IMR-90 (cell line): ENCODE data around the gene EID3. TPM values are rescaled to one million over a fixed set of nuclear protein-coding genes. Genes with fewer than 3 reads are reported as not detected.
A peak's percentile ranks its signal among the peaks of the same experiment; 100 is the strongest.

Source experiments
- ATAC-seq: fragments of 200-7000 bp; cut with Tn5 transposase; 2 replicates; pipeline ENCODE4 v1.9.1; 2020; ENCODE audit warnings: low read depth, mild to moderate bottlenecking, moderate library complexity
- BruUV-seq: library from RNA; stranded (reverse); fragments of 400-500 nt; replicated peaks from 2 replicates; lab custom pipeline; 2021; lab: Mats Ljungman, UMichigan
- CTCF ChIA-PET: fragments of 300-600 bp; formaldehyde crosslinking; extraction: SDS; loops from one replicate; lab custom pipeline; 2021; ENCODE audit warnings: antibody characterized with exemption; lab: Yijun Ruan, JAX
- POLR2A ChIA-PET: fragments of 300-600 bp; sonication (Branson Sonifier 250); formaldehyde crosslinking; loops from one replicate; lab custom pipeline; 2022; ENCODE audit warnings: antibody characterized with exemption; ENCODE audit not compliant: unreplicated experiment; lab: Charles Lee
- DNase-seq: peaks from one replicate; pipeline ENCODE4 v3.0.0; 2013
- H2AFZ ChIP-seq: replicated peaks from 2 replicates; pipeline ENCODE3; 2013; ENCODE audit warnings: low read length, mild to moderate bottlenecking; ENCODE audit not compliant: poor library complexity
- H2AK5ac ChIP-seq: 2 replicates; pipeline ENCODE4 v1.6.1; 2013; ENCODE audit warnings: low read depth, low read length, inconsistent platforms
- H2AK9ac ChIP-seq: replicated peaks from 2 replicates; pipeline ENCODE3; 2013; ENCODE audit warnings: mild to moderate bottlenecking, low read depth, low read length, moderate library complexity; ENCODE audit not compliant: poor library complexity
- H2BK120ac ChIP-seq: 2 replicates; pipeline ENCODE4 v1.6.1; 2013; ENCODE audit warnings: low read depth, low read length, inconsistent platforms
- H2BK15ac ChIP-seq: 3 replicates; pipeline ENCODE4 v1.6.1; 2013; ENCODE audit warnings: low read depth, low read length, inconsistent platforms
- H2BK20ac ChIP-seq: 2 replicates; pipeline ENCODE4 v1.6.1; 2013; ENCODE audit warnings: low read depth, mild to moderate bottlenecking, inconsistent platforms, low read length, moderate library complexity
- H2BK5ac ChIP-seq: 2 replicates; pipeline ENCODE4 v1.6.1; 2013; ENCODE audit warnings: mild to moderate bottlenecking, low read depth, low read length, inconsistent platforms; ENCODE audit not compliant: poor library complexity, severe bottlenecking
- H3K14ac ChIP-seq: replicated peaks from 2 replicates; pipeline ENCODE4 v1.6.1; 2013; ENCODE audit warnings: low read depth, low read length, inconsistent platforms
- H3K18ac ChIP-seq: 2 replicates; pipeline ENCODE4 v1.6.1; 2013; ENCODE audit warnings: low read depth, low read length, control low read depth
- H3K23ac ChIP-seq: 2 replicates; pipeline ENCODE4 v1.6.1; 2013; ENCODE audit warnings: low read depth, low read length, inconsistent platforms
- H3K27ac ChIP-seq: 2 replicates; pipeline ENCODE4 v1.5.1; 2013; ENCODE audit warnings: mild to moderate bottlenecking, control low read depth, low read length; ENCODE audit not compliant: insufficient read depth
- H3K27me3 ChIP-seq: 2 replicates; pipeline ENCODE4 v1.6.1; 2013; ENCODE audit warnings: low read length; ENCODE audit not compliant: control insufficient read depth, insufficient read depth
- H3K36me3 ChIP-seq: 2 replicates; pipeline ENCODE4 v1.6.1; 2013; ENCODE audit warnings: low read length, mixed read lengths; ENCODE audit not compliant: control insufficient read depth, insufficient read depth
- H3K4ac ChIP-seq: 2 replicates; pipeline ENCODE4 v1.6.1; 2013; ENCODE audit warnings: low read depth, low read length, inconsistent platforms
- H3K4me1 ChIP-seq: 2 replicates; pipeline ENCODE4 v1.6.1; 2013; ENCODE audit warnings: low read length, mixed read lengths; ENCODE audit not compliant: control insufficient read depth, insufficient read depth
- H3K4me2 ChIP-seq: 2 replicates; pipeline ENCODE4 v1.6.1; 2013; ENCODE audit warnings: low read depth, mild to moderate bottlenecking, control low read depth, low read length, moderate library complexity
- H3K4me3 ChIP-seq: 2 replicates; pipeline ENCODE4 v1.5.1; 2013; ENCODE audit warnings: low read depth, mild to moderate bottlenecking, control low read depth, low read length, moderate library complexity; ENCODE audit not compliant: insufficient read depth
- H3K56ac ChIP-seq: 2 replicates; pipeline ENCODE4 v1.6.1; 2013; ENCODE audit warnings: low read length, inconsistent platforms; ENCODE audit not compliant: insufficient read depth; ENCODE audit errors: extremely low read depth
- H3K79me1 ChIP-seq, 2 experiments: 2 replicates each; pipeline ENCODE4 v1.6.1; 2013; ENCODE audit warnings: low read length in 2 of 2, inconsistent platforms in 1 of 2, low read depth in 1 of 2
- H3K9ac ChIP-seq: 2 replicates; pipeline ENCODE4 v1.6.1; 2013; ENCODE audit warnings: low read depth, low read length, control low read depth
- H3K9me1 ChIP-seq: 2 replicates; pipeline ENCODE4 v1.6.1; 2013; ENCODE audit warnings: low read length, inconsistent platforms; ENCODE audit not compliant: insufficient read depth
- H3K9me3 ChIP-seq: 2 replicates; pipeline ENCODE4 v1.6.1; 2013; ENCODE audit warnings: low read length; ENCODE audit not compliant: control insufficient read depth, insufficient read depth
- H4K20me1 ChIP-seq: 2 replicates; pipeline ENCODE4 v1.6.1; 2013; ENCODE audit warnings: low read length, inconsistent platforms; ENCODE audit not compliant: insufficient read depth
- H4K5ac ChIP-seq: 2 replicates; pipeline ENCODE4 v1.6.1; 2013; ENCODE audit warnings: mild to moderate bottlenecking, low read depth, low read length, control low read depth
- H4K8ac ChIP-seq, 2 experiments: 2 replicates each; pipeline ENCODE4 v1.6.1; 2013; ENCODE audit warnings: low read depth in 2 of 2, low read length in 2 of 2, control low read depth in 1 of 2, inconsistent platforms in 1 of 2
- H4K91ac ChIP-seq: 2 replicates; pipeline ENCODE4 v1.6.1; 2013; ENCODE audit warnings: low read depth, low read length, inconsistent platforms; ENCODE audit not compliant: insufficient read depth
- MAZ ChIP-seq: IDR thresholded peaks from 2 replicates; pipeline ENCODE4 v1.6.1; 2012; ENCODE audit warnings: low read depth, mild to moderate bottlenecking, low read length, improper control_type of control experiment, moderate library complexity, borderline replicate concordance
- USF2 ChIP-seq: fragments of 150-350 bp; IDR thresholded peaks from 2 replicates; pipeline ENCODE4 v1.6.1; 2017; ENCODE audit warnings: mild to moderate bottlenecking, antibody characterized with exemption, low read length, low read depth
- WGBS, 2 experiments: methylation state at CpG; one replicate each; pipeline versions ENCODE4 v1.1.5 to v1.1.7; 2013; ENCODE audit warnings: missing lambda C conversion rate in 2 of 2; ENCODE audit not compliant: insufficient read length in 1 of 2; ENCODE audit errors: extremely low coverage in 2 of 2; 5-methylcytosine and 5-hydroxymethylcytosine counted together
- dilution Hi-C: fragments of 300-500 bp; cut with HindIII; formaldehyde crosslinking; loops from one replicate; pipeline ENCODE4 v1.14.3; 2018; ENCODE audit warnings: low sequenced_read_pairs; ENCODE audit not compliant: unreplicated experiment
- in situ Hi-C: fragments of 300-500 bp; cut with MboI; formaldehyde crosslinking; loops from 3 replicates; pipeline ENCODE4 v1.14.3; 2019; ENCODE audit warnings: low sequenced_read_pairs, inconsistent platforms, mixed read lengths
- intact Hi-C: fragments of 100-400 bp; cut with micrococcal nuclease; formaldehyde crosslinking; loops from 2 replicates; pipeline ENCODE4 v1.10.0; 2022
- polyA plus RNA-seq, 3 experiments: library from polyadenylated mRNA; depleted of rRNA; stranded (reverse); fragments of >200 nt; gene quantifications; 2 replicates each; pipeline ENCODE4 v1.2.3, GENCODE V29; 2012; ENCODE audit warnings: low replicate concordance in 1 of 3
- total RNA-seq: library from RNA; depleted of rRNA; stranded (reverse); fragments of >200 nt; gene quantifications from 2 replicates; pipeline ENCODE4 v1.2.3, GENCODE V29; 2012

Gene EID3
- total and polyA plus RNA-seq, 2 of the 4 experiments (the other 2 are of a cell fraction) = 2.2 to 4.1 TPM

- no CpG with 5 or more reads among the region's 1 CpG for WGBS, 2 experiments
- no peak overlapping the region for H2BK15ac ChIP-seq
- no peak overlapping the region for H3K56ac ChIP-seq
- no peak overlapping the region for H3K4me3 ChIP-seq
- TF ChIP-seq MAZ (no peak), USF2 (no peak)
- H3K4me2 ChIP-seq = no peak overlapping the region
- H3K9ac ChIP-seq = no peak overlapping the region
- H4K20me1 ChIP-seq = peaks cover 82% of the 10 kb centered on the region
- no peak overlapping the region for H2AK5ac ChIP-seq
- H2AFZ ChIP-seq = no peak overlapping the region
- no peak overlapping the region for H4K5ac ChIP-seq
- H3K18ac ChIP-seq = no peak overlapping the region
- H2BK120ac ChIP-seq = no peak overlapping the region
- in situ Hi-C loops = no loop called here
- ChIA-PET POLR2A (no interaction called here), CTCF (no interaction called here)
- intact Hi-C loops = no loop called here
- dilution Hi-C loops = no loop called here
- H3K4ac ChIP-seq = no peak overlapping the region
- H3K79me1 ChIP-seq = peaks cover 27 to 59% of the 10 kb centered on the region in 2 experiments
- ATAC-seq (no peak), DNase-seq (no peak)
- no peak overlapping the region for H4K91ac ChIP-seq
- no peak overlapping the region for H3K27ac ChIP-seq
- no peaks in the 10 kb centered on the region for H3K9me3 ChIP-seq
- H3K36me3 ChIP-seq = peaks cover 59% of the 10 kb centered on the region
- H3K27me3 ChIP-seq = no peaks in the 10 kb centered on the region
- peak overlapping the region; percentile 1 for H2BK5ac ChIP-seq
- H3K4me1 ChIP-seq = peaks cover 13% of the 10 kb centered on the region
- no peak overlapping the region for H2BK20ac ChIP-seq
- BruUV-seq = no TSS peak
- no peak overlapping the region for H4K8ac ChIP-seq
- H3K23ac ChIP-seq = no peak overlapping the region
- H3K14ac ChIP-seq = no peak overlapping the region
- peaks cover 6% of the 10 kb centered on the region; the same call in 1 of the 2 replicates for H3K9me1 ChIP-seq
- H2AK9ac ChIP-seq = no peak overlapping the region
Observed at GRCh38 chr12:104319028-104319427, 15.5 kb downstream of the EID3 start.
